GM23248 (cell line): ENCODE measurements around the gene TMOD4.

ENCODE experiments used
- EZH2 ChIP-seq: fragments of 200-600 bp; sonication (generic); IDR thresholded peaks from 2 replicates; pipeline ENCODE4 v1.6.1; 2018; ENCODE audit warnings: antibody characterized with exemption, mild to moderate bottlenecking; ENCODE audit not compliant: insufficient read depth, poor library complexity, severe bottlenecking
- EZH2phosphoT487 ChIP-seq: fragments of 200-600 bp; sonication (generic); IDR thresholded peaks from 2 replicates; pipeline ENCODE4 v1.6.1; 2018; ENCODE audit warnings: antibody characterized with exemption, moderate library complexity, mild to moderate bottlenecking, low read depth; ENCODE audit not compliant: insufficient read depth

GRCh38 chr1:151210830-151211229 is 35.0 kb upstream of the TMOD4 start:
- TF ChIP-seq EZH2: no peak
- no peak for TF ChIP-seq EZH2phosphoT487
